IPS-NIHi11 (cell line): ENCODE measurements around the gene HAUS7.

Source experiments
- DNase-seq: peaks from one replicate; pipeline ENCODE4 v3.0.0; 2012; ENCODE audit warnings: mixed read lengths, low spot score

The HAUS7 gene

DNA sequence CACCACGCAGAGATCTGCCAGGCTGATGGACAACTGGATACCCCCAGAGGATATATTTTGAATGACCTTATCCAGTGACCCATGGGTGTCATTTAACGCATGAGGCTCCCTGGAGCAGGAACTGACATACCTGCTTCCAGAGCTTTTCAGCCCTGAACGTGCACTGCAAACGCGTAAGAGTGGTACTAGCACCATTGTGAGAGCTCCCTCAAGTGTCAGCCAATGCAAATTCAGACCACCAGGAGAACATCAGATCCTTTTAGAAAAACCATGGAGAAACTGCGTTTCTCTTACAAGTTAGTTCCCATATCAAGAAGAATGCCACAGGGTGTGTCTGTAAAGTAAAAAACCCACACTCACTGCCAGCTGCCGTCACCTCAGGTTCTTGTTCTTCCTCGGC lies 31.8 kb downstream of the HAUS7 start:
- DNase-seq = no peak

DNA sequence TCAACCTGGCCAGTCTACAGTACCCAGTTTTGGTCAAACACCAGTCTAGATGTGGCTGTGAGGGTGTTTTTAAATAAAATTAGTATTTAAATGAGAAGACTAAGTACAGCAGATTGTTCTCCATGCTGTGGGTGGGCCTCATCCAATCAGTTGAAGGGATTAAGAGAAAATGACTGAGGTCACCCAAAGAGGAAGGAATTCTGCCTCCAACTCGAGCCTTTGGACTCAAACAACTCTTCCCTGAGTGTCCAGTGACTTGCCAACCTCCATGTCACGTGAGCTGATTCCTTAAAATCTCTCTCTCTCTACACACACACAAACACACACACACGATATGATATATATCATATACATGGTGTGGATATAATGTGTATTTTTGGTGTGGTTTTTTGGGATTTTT lies 34.5 kb downstream of the HAUS7 start:
- no peak for DNase-seq

DNA sequence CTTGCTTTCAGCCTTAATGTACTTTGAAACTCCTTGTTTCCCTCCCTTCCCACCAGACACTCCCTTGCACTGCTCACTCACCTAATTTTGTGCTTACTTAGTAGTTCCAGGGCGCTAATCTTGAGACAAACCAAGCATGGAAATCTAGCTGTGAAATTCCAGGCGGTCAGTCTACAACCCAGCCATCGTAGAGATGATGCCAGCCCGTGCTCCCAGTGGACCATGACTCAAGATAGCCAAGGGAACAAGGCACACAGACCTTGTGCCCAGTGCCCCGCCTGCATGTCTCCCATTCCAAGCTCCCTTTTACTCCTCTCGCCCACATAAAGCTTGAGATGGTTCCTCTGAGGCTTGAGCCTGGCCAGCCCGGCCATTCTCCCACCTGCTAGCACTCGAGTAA lies 35.6 kb downstream of the HAUS7 start:
- no peak for DNase-seq

DNA sequence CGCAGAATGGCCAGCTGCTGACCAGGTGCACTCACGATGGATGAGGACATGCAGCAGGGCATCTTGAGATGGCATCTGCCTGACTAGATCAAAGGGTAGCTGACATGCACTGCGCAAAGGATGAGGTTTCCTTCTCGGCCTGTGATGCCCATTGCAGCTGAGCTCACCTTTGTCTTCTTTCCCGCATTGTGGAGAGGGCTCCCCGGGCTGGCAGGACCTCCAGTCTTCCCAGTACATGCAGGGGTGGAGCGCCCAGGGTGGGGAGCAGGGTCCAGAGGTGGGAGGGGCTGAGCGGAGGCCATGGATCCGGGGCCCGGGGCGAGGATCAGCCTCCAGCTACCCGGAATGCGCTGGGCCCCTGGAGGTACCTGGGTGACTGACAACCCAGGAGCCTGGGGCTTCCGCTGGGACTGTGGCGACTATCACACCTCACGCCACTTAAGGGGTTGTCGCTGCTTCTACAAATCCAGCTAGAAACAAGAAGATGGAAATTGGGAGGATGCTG lies 36.5 kb downstream of the HAUS7 start:
- no peak for DNase-seq

DNA sequence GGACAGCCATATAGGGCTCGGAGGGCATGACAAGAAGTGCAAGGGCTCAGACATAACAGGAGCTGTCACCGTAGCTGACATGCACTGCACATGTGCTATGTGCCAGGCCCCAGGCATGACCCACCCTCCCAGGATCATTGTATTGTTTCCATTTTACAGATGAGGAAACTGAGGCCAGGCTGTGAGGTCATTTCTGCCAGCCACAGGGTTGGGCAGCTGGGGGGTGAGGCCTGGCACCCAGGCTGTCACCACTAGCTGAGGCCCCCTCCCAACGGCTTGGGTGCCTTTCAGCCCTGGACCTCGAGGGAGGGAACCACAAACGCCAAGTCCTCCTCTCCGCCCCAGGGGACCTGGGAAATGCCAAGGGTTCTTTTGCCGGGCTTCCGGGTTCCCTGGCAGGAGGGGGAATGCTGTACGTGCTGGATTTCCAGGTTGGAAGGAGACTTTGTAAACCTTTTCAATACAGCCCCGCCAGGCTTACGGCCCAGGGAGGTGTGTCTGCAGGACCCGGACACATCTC lies 37.2 kb downstream of the HAUS7 start:
- no peak for DNase-seq

DNA sequence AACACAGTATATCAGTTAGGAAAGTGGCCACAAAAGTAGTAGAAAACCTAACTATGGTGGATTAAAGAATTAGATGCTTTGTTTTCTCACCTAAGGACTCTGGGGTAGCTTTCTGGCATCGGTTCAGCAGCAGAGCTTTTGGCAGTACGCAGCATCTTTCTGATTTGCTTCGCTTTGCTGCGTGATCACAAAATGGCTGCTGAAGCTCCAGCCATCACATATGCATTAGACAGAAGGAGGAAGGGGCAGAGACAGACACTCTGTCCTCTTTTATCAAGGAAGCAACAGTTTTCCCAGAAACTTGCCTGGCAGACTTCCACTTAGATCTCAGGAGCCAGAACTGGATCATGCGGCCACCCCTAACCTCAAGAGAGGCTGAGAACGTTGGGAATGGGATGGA lies 39.6 kb downstream of the HAUS7 start:
- DNase-seq = no peak

DNA sequence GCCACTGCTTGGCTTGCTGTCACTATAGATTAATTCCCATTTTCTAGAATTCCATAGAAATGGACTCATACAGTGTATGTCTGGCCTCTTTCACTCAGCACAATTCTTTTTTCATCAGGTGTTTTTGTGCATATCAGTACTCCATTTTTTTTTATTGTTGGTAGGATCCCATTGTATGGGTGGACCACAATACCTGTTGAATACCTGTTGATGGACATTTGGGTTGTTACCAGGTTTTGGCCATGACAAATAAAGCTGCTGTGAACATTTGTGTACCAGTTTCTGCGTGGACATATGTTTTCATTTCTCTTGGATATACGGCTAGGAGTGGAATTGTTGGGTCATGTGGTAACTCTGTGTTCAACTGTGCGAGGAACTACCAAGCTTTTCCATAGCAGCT lies 44.2 kb downstream of the HAUS7 start:
- DNase-seq = no peak

DNA sequence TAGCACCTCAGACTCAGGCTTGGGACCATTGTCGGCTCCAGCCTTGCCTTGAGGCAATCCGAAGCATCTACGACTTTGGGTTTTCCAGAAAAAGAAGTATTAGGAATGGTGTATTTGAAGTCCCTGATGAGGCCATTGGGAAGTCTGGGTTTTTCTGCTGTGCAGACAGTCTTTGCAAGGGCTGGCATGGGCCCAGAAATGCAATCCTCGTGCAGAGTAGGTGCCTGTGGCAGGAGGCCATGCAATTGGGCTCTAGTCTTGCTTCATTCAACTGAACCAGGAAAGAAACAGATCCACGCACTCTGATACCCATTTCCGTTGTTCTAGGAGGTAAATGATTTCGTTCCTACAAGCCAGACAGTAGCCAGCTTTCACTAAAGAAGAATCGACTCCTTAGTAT lies 46.7 kb downstream of the HAUS7 start:
- DNase-seq = no peak

DNA sequence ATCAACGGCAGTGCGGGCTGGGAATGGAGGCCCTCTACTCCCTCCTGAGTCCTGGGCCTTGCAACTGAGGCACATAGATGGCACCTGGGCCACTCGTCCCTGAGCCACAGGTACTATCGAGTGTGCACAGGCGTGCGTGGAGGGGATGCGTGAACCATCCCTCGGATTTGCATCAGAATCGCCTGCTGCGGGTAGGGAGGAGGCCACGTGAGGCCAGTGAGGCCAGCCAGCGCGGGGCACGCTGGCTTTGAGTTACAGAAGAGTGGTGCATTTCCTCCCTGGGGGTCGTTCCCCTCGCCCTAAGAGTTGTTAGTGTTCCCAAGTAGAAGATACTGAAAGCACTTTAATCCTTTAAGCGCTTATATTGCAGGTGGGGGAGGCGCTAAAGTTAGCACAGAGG lies 48.5 kb downstream of the HAUS7 start:
- DNase-seq = no peak

DNA sequence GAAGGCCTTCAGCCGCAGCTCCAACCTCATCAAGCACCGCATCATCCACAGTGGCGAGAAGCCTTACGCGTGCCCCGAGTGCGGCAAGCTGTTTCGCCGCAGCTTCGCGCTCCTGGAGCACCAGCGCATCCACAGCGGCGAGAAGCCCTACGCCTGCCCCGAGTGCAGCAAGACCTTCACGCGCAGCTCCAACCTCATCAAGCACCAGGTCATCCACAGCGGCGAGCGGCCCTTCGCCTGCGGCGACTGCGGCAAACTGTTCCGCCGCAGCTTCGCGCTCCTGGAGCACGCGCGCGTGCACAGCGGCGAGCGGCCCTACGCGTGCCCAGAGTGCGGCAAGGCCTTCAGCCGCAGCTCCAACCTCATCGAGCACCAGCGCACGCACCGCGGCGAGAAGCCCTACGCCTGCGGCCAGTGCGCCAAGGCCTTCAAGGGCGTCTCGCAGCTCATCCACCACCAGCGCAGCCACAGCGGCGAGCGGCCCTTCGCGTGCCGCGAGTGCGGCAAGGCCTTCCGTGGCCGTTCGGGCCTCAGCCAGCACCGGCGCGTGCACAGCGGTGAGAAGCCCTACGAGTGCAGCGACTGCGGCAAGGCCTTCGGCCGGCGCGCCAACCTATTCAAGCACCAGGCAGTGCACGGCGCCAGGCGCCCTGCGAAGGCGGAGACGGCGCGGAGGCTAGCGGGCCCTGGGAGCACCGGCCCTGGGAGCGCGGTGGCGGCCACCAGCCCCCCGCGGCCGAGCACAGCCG lies 49.4 kb downstream of the HAUS7 start:
- no peak for DNase-seq

DNA sequence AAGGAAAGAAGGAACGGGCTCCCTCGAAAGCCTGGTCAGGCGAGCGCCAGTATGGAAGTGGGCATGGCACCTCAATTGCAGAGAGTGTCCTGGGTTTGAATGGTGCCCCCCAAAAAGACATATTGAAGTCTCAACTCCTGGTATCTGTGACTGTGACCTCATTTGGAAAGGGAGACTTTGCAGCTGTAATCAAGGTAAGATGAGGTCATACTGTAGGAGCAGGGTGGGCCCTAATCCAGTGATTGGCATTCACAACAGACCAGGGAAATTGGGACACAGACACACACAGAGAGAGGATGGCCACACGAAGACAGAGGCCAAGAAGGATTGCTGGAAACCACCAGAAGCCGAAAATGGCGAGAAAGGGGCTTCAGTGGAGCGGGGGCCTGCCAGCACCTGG lies 52.7 kb downstream of the HAUS7 start:
- DNase-seq = no peak

DNA sequence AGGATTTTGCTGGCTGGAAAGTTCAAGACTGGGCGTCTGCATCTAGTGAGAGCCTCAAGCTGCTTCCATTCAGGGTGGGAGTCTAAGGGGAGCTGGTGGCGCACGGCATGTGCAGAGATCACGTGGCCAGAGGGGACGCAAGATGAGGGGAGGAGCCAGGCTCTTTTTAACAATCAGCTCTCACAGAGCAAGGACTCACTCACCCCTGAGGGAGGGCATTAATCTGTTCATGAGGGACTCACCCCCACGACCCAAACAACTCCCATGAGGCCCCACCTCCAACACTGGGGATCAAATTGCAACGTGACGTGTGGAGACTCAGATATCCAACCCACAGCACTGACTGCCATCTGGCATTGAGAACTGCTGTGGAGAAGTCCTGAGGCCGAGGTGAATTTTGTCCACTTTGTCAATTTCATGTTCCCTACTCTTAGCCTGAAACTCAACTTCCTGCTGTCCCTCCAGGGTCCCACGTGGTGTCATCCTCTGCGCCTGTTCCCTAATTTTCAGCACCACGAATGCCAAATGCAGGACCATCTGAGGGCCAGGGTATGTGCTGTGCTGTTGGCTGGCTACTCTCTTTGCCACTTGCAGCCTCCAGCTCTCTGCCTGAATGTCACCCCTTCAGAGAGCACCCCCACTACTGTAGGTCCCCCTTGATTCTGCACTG lies 53.5 kb downstream of the HAUS7 start:
- no peak for DNase-seq

DNA sequence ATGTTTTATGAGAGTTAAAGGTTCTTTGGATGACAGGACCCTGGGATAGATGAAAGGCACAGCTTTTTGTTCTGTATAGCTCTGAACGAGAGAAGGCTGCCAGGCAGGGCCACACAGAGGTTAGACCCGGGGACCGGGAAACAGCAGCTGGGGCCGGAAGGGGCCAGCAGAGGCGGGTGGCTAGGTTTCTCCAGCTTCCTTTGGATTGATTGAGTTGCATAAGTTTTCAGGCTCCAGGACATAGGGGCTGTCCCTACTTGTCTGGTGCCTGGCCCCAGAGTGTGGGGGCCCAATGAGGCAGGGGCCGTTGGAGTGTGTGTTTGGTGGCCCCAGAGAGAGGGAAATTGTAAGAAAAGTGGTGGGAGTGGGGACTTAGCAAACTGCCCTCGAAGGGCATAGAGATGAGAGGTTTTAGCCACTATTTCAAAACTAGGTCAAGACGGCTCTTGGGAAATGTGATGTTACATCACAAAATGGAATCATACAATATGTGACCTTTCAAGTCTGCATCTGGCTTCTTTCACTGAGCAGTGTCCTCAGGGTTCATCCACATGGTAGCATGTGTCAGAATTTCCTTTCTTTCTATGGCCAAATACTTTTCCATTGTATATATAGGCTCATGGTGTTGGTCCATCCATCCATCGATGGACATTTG lies 55.4 kb downstream of the HAUS7 start:
- DNase-seq = no peak

DNA sequence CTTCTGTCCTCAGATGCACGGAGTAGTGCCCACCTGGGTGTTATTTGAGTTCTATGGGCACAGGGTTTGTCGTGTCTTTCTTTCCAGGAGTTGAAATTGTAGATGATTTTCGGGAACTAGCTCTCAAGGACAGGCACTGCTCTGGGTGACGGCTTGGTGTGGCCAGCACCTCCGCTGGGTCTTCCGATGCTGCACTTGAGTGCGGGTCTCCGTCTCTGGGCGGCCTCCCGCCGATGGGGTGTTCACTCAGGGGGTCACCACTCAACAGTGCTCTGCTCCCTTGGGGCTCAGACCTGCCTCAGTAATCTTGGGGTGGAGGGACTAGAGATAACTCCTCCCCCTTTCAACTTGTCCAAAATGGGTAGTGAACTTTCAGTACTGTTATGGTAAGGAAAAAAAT lies 56.6 kb downstream of the HAUS7 start:
- DNase-seq = no peak

DNA sequence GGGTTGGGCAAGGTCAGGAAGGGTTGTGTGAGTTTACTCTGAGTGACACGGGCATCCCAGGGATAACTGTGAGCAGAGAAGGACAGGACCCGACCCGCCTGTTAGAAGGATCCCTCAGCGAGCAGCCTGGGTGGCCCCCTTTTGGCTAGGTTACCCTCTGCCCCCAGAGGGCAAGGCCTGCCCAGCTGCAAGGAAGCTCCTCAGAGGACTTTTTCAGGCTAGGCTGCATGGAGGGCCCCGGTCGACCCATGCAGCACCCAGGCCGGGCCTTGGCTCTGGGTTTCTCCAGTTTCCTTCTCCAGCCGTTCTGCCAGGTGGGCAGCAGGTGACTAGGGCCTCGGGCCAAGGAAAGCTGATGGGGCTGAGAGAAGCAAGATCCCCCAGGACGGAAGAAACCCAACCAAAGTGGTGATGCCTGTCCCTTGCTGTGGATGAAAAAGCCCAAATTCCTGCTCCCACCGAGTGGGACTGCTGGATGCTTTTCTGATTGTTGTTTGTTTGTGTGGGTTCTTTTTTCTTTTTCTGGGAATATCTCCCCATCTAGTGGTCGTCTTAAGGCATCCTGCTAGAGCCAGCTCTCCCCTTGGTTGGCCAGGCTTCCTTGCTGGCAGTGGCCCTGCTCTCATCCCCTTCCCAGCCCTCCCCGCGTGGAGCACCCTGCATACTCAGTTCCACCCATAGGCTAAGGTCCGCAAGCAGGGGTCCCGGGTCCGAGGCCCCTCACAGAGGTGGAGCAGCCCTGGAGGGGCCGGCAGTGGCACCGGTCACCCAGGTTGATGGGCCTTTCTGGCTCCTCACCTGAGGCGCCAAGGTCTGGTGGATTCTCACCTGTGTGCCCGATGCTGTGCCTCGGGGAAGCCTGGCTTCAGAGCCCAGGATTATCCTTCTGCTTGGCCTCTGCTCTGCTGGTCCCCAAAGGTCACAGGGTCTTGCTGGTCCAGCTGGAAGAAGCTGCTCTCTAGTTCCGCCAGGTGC lies 57.3 kb downstream of the HAUS7 start:
- no peak for DNase-seq

DNA sequence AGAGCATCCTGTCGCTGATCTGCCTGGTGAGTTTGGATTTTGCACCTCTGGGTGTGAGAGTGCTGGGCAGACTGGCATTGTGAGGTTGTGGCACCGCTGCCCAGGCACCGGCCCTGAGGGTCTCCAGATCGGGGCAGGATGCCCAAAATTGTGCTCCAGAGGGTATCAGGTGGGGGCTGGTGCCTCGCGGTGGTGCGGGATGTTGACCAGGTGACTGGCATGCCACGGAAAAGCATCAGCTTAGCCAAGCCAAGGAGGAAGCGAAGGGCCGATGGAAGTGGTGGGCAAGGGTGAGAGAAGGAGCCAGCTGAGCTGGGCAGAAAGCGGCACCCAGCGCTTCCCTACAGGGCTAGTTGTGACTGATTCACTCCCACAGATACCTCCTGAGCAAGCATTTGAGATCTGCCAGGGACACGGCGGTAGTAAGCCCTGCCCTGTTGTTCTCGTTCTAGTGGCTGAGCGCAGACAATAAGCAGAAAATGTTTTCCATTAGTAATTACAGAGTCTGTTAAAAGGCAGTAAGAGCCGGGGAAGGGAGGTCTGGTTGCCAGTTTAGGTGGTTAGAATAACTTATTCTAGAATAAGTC lies 58.3 kb downstream of the HAUS7 start:
- DNase-seq = no peak

DNA sequence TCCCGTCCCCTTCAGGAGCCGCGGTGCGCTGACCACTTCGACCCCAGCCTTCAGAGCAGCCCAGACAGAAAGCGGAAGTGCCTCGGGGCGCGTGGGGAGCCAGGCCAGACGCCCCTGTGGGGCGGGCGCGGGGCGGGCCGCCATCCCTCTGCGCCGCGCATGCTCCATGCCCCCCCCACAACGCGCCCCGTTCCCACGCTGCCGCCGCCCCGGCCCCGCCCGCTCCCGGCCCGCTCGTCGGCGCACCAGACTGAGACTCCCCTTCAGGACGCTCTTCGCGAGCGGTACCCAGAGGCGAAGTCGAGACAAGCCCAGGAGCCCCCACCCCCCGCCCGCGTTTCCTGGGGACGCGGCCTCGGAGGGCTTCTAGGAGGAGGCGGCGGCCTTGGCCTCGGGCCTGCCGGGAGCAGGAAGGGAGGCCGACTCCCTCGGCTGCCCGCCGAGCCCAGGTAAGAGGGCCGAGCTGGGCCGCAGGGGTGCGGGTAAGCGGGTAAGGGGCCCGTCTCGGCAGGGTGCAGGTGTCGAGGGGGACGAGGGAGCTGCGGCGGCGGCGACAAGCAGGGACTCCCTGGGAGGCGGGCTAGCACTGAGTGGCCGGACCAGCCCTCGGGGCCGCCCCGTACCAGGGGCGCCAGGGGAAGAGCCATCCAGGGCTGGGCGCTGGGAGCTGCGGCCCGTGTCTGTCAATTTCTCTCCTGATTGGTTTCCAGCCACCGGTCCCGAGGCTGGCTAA lies 59.0 kb downstream of the HAUS7 start, which contains the start of gene ZFP92:
Gene ZFP92, plus strand, starts transcription at position 218 of the 733 bp plus-strand sequence. CDS start 6,851 bp downstream, outside the sequence.
- DNase-seq = no peak

DNA sequence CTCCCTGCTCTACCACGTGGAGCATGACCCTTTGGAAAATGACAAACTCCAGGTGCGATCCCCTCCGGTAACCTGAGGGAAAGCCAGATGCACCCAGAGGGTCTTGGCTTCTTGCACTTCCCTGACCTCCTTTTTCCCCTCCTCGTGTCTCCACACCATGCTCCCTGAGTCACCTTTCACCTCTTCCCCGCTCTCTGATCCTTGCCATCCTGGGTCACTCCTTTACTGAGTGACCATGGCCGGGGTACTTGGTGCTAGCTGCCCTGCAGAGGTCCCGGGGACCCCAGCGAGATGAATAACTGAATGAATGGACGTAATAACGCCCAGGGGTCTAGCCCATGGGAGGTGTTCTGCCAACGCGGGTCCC lies 59.5 kb downstream of the HAUS7 start:
- no peak for DNase-seq

DNA sequence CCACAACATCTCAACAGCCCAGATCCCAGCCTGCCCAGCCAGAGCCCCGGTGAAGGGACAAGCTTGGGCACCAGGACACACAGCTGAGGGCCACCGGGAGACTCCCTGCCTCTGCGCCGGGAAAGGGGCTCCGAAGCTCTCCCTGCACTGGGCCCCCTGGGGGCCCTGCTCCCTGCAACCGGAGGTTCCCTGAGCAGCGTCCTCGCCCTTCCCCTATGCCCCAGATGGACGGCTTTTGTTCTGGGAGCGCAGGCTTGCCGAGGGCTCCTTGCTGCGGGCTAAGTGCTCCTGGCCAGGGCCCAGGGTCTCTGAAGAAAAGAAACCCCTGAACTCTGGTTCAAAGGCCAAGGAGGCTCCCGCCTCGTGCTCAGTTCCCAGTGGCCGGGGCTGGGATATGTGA lies 60.0 kb downstream of the HAUS7 start:
- no peak for DNase-seq

DNA sequence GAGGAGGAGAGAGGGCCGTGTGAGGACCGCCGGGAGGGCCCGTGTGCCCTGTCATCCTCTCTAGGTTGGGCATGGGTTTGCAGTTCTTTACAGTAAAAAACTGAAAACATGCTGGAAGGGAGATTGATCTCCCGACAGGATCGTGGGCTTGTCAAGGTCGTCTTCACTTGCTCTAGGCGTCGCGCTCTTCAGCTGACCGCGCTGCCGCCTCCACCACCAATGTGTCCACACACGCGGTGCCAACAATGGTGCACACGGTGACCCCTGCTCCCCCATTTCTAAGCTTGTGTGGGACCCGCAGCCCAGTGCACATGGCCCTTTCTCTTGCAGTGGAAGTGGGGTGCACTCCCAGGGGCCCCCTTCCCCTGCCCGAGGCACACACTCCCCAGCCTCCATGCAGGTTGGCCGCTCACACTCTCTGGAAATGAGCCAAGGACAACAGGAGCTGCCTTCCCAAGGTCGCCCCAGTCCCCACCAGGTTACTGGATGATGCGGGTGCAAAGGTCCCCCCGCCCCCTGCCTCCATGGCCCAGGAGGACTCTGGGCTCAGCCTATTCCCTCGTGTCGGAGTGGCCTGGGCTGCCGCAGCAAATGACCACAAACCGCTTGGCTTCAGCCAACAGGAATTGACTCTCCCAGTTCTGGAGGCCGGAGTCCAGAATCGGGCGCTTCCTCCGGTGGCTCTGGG lies 60.8 kb downstream of the HAUS7 start:
- DNase-seq = no peak
